ENCODE measurements around the gene ALG14. TPM values are rescaled to one million over a fixed set of nuclear protein-coding genes. Genes with fewer than 3 reads are reported as not detected.

The ALG14 gene
- total RNA-seq, 1 donor = 4.7 TPM

GRCh38 chr1:94934551-94934950 is 138.2 kb downstream of the ALG14 start:
- H3K4me3 ChIP-seq (ENCODE audit: low read depth, low read length) = no peak overlapping the region
- DNase-seq (ENCODE audit: low read depth) = no peak
- no peak for TF ChIP-seq CTCF (IDR thresholded peaks at IDR 0.05; ENCODE audit: insufficient read depth, low read depth, low read length)

- no peak for TF ChIP-seq CTCF (IDR thresholded peaks at IDR 0.05; ENCODE audit: insufficient read depth, low read depth, low read length)
- no peak for DNase-seq (ENCODE audit: low read depth)
- H3K4me3 ChIP-seq (ENCODE audit: low read depth, low read length) = no peak overlapping the region
Measured at GRCh38 chr1:94931254-94931841, 141.4 kb downstream of the ALG14 start.

- peak overlapping the region; percentile 76 for H3K4me3 ChIP-seq (ENCODE audit: low read depth, low read length)
- peak; percentile 55 for DNase-seq (ENCODE audit: low read depth)
- no peak for TF ChIP-seq CTCF (IDR thresholded peaks at IDR 0.05; ENCODE audit: insufficient read depth, low read depth, low read length)
Measured at GRCh38 chr1:94929351-94930217, 143.2 kb downstream of the ALG14 start.

- no peak for TF ChIP-seq CTCF (IDR thresholded peaks at IDR 0.05; ENCODE audit: insufficient read depth, low read depth, low read length)
- DNase-seq (ENCODE audit: low read depth) = no peak
- H3K4me3 ChIP-seq (ENCODE audit: low read depth, low read length) = peak overlapping the region; percentile 76
Measured at GRCh38 chr1:94928293-94928939, 144.3 kb downstream of the ALG14 start.

GRCh38 chr1:94927405-94928175 is 145.2 kb downstream of the ALG14 start:
- peak; percentile 63 for DNase-seq (ENCODE audit: low read depth)
- no peak for TF ChIP-seq CTCF (IDR thresholded peaks at IDR 0.05; ENCODE audit: insufficient read depth, low read depth, low read length)
- peak overlapping the region; percentile 76 for H3K4me3 ChIP-seq (ENCODE audit: low read depth, low read length)

GRCh38 chr1:94926915-94927404 is 145.8 kb downstream of the ALG14 start, which contains the start of gene CNN3:
CNN3 (minus strand) TSS chr1:94927110; CDS start chr1:94926894, 216 bp downstream.
- H3K4me3 ChIP-seq (ENCODE audit: low read depth, low read length) = peak within 1 kb of the TSS; percentile 90
- peak; percentile 95 for DNase-seq (ENCODE audit: low read depth)
- TF ChIP-seq CTCF (IDR thresholded peaks at IDR 0.05; ENCODE audit: insufficient read depth, low read depth, low read length) = no peak
